ENCODE measurements around the gene ARHGAP25. TPM values are rescaled to one million over a fixed set of nuclear protein-coding genes. Genes with fewer than 3 reads are reported as not detected.

ARHGAP25 gene
- total and polyA plus RNA-seq, 2 of the 4 experiments (the other 2 are of a cell fraction): 0.29 to 0.36 TPM

- ChIA-PET CTCF (no interaction called here), POLR2A (ENCODE audit: unreplicated experiment) (no interaction called here)
- dilution Hi-C loops (cut with HindIII; ENCODE audit: low sequenced_read_pairs, unreplicated experiment): no loop called here
- Histone ChIP-seq H2AK5ac (ENCODE audit: low read depth, low read length) (peak overlapping the region; percentile 74; the same call in 1 of the 2 replicates), H3K14ac (replicated peaks; ENCODE audit: low read depth, low read length) (no peak overlapping the region), H4K91ac (ENCODE audit: insufficient read depth, low read depth, low read length) (no peak overlapping the region; the same call in 1 of the 2 replicates), H2BK15ac (ENCODE audit: low read depth, low read length) (no peak overlapping the region), H3K23ac (ENCODE audit: low read depth, low read length) (no peak overlapping the region), H3K79me1 (ENCODE audit: low read depth in 1 of 2, low read length in 2 of 2) (no peaks in the 10 kb centered on the region), H2AFZ (replicated peaks; ENCODE audit: low read length, poor library complexity) (no peak overlapping the region), H4K20me1 (ENCODE audit: insufficient read depth, low read length) (no peaks in the 10 kb centered on the region), H3K4me3 (ENCODE audit: insufficient read depth, low read depth, low read length) (no peak overlapping the region), H2BK120ac (ENCODE audit: low read depth, low read length) (no peak overlapping the region), H3K18ac (ENCODE audit: low read depth, low read length) (no peak overlapping the region), H3K4me2 (ENCODE audit: low read depth, low read length) (no peak overlapping the region), H2BK20ac (ENCODE audit: low read depth, low read length) (no peak overlapping the region), H3K9me3 (ENCODE audit: control insufficient read depth, insufficient read depth, low read length) (no peaks in the 10 kb centered on the region), H2AK9ac (replicated peaks; ENCODE audit: low read depth, low read length, poor library complexity) (no peak overlapping the region), H4K5ac (ENCODE audit: low read depth, low read length) (no peak overlapping the region), H2BK5ac (ENCODE audit: low read depth, low read length, poor library complexity, severe bottlenecking) (no peak overlapping the region), H3K27me3 (ENCODE audit: control insufficient read depth, insufficient read depth, low read length) (no peaks in the 10 kb centered on the region), H3K9me1 (ENCODE audit: insufficient read depth, low read length) (peaks cover 14% of the 10 kb centered on the region), H3K4ac (ENCODE audit: low read depth, low read length) (peak overlapping the region; percentile 62; the same call in 1 of the 2 replicates), H3K27ac (ENCODE audit: insufficient read depth, low read length) (no peak overlapping the region), H3K9ac (ENCODE audit: low read depth, low read length) (no peak overlapping the region), H3K36me3 (ENCODE audit: control insufficient read depth, insufficient read depth, low read length) (no peaks in the 10 kb centered on the region), H3K56ac (ENCODE audit: extremely low read depth, insufficient read depth, low read length) (no peak overlapping the region), H3K4me1 (ENCODE audit: control insufficient read depth, insufficient read depth, low read length) (peaks cover 12% of the 10 kb centered on the region), H4K8ac (ENCODE audit: low read depth in 2 of 2, low read length in 2 of 2) (no peak overlapping the region)
- ATAC-seq (ENCODE audit: low read depth): no peak
- in situ Hi-C loops (cut with MboI; ENCODE audit: low sequenced_read_pairs): no loop called here
- intact Hi-C loops (cut with micrococcal nuclease): no loop called here
- no CpG with 5 or more reads among the region's 3 CpGs for WGBS, 2 experiments (ENCODE audit: extremely low coverage in 2 of 2, insufficient read length in 1 of 2)
- no TSS peak for BruUV-seq (replicated peaks)
- no peak for DNase-seq
- no peak for TF ChIP-seq NFE2L2 (IDR thresholded peaks at IDR 0.05; ENCODE audit: low read depth, low read length)
- TF ChIP-seq RFX5 (IDR thresholded peaks at IDR 0.05; ENCODE audit: low read depth, low read length): no peak
- TF ChIP-seq CHD1 (IDR thresholded peaks at IDR 0.05; ENCODE audit: low read depth, low read length): no peak
- TF ChIP-seq RCOR1 (IDR thresholded peaks at IDR 0.05; ENCODE audit: insufficient replicate concordance, low read length): no peak
- no peak for TF ChIP-seq MXI1 (IDR thresholded peaks at IDR 0.05; ENCODE audit: borderline replicate concordance, low read depth, low read length)
- TF ChIP-seq SMC3 (IDR thresholded peaks at IDR 0.05; ENCODE audit: low read depth, low read length): no peak
- no peak for TF ChIP-seq MAZ (IDR thresholded peaks at IDR 0.05; ENCODE audit: borderline replicate concordance, low read depth, low read length)
- no peak for TF ChIP-seq ELK1 (IDR thresholded peaks at IDR 0.05; ENCODE audit: borderline replicate concordance, low read depth, low read length)
- no peak for TF ChIP-seq POLR2A (IDR thresholded peaks at IDR 0.05; ENCODE audit: low read depth, low read length)
- TF ChIP-seq RAD21 (IDR thresholded peaks at IDR 0.05; ENCODE audit: low read length): no peak
- TF ChIP-seq FOS (IDR thresholded peaks at IDR 0.05; ENCODE audit: low read depth, low read length): no peak
- no peak for TF ChIP-seq USF2 (IDR thresholded peaks at IDR 0.05; ENCODE audit: low read depth, low read length)
- no peak for TF ChIP-seq BHLHE40 (IDR thresholded peaks at IDR 0.05; ENCODE audit: low read depth, low read length)
- no peak for TF ChIP-seq MAFK (IDR thresholded peaks at IDR 0.05; ENCODE audit: low read depth, low read length)
- no peak for TF ChIP-seq CEBPB (IDR thresholded peaks at IDR 0.05; ENCODE audit: low read depth, low read length)
- TF ChIP-seq CTCF (conservative IDR thresholded peaks at IDR 0.05; ENCODE audit: low read depth, low read length): no peak
These were observed 79.0 kb downstream of the ARHGAP25 start for GRCh38 chr2:68813596-68813995.
